Measurements from ENCODE around the gene PACRG.

The PACRG gene

DNA sequence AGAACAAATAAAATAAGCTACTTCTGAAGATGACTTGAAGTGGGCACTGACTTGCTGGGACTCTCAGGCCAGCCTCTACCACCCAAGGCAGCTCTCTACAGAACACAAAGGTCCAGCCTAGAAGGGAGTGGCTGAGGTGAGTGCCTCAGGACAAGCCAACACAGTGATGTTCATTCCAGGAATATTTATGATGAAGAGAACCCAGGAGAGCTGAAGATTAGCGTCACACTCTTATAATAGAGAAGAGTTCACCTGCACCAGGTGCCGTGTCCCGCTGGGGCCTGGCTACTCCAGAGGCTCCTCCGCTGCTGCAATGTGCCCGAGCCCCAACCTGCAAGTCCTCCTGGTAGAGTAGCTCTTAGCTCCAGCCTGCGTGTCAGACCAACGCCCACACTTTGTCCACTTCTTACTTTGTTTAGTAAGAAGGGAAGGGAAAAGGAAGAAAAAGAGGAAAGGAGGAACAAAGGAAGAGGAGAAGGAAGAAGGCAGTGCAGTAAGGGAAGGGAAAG lies 504.3 kb downstream of the PACRG start:
- DNase-seq (ENCODE audit: low read depth in 1 of 2, low spot score in 1 of 2), result no peak

DNA sequence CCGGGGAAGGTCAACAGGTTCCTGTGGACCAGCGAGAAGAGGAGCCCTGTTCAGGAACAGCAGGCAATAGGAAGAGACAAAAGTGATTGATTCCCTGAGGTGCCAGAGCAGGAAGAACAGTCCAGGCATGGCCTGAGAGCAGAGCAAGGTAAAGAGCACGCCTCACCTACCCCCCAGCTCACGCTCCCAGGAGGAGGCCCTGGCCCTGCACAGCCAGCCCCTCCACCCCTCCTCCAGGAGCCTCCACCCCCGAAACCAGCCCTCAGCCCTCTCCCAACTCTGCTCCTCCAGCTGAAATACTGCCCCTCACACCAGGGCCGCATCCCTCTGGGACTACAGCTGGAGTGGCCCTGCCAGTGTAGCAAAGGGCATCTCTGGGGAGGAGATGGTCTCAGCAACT lies 504.9 kb downstream of the PACRG start:
- DNase-seq (ENCODE audit: low read depth in 1 of 2, low spot score in 1 of 2), result no peak

DNA sequence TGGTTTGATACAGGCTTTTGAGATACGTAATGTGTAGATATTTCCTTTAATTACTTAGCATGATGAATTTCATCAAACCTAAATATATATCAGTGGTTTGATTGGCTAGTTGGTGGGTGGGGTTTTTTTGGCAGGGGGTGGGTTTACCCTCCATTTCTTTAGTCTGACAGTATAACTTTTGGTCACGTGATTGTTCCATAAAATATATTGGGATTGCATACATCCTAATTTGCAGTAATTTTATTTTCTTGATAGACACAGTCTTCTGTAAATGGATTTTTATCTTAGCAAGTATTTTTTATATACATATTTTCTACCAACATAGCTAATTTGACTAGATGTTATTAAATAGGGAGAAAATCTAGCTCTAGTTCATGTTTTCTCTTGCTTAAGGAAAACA lies 509.3 kb downstream of the PACRG start:
- DNase-seq (ENCODE audit: low read depth in 1 of 2, low spot score in 1 of 2), result no peak

DNA sequence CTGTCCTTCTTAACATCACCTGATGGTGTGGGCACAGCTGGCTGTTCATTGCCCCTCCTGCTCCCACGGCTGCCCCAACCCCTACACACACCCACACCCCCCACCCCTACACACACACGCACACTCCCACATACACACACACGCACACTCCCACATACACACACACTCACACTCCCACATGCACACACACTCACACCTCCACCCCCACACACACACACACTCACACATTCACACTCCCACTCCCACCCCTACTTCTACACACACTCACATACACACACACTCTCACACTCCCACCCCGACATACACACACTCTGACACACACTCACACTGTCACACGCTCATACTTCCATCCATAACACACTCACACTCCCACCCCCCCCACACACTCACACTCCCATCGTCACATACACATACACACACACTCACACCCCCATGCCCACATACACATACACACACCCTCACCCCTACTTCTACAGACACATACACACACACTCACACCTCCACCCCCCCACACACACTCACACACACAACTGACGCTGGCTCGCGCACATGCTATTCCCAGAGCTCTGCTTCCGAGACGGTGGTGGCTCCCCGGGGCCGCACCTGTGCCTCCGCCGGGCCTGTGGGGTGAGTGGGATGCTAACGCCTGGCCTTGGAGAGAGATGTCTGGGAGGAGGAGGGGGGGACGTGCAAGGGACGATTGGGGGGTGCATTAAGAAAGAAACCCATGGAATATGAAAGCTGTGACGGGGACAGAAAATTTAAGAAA lies 512.0 kb downstream of the PACRG start:
- DNase-seq (ENCODE audit: low read depth in 1 of 2, low spot score in 1 of 2), result no peak

DNA sequence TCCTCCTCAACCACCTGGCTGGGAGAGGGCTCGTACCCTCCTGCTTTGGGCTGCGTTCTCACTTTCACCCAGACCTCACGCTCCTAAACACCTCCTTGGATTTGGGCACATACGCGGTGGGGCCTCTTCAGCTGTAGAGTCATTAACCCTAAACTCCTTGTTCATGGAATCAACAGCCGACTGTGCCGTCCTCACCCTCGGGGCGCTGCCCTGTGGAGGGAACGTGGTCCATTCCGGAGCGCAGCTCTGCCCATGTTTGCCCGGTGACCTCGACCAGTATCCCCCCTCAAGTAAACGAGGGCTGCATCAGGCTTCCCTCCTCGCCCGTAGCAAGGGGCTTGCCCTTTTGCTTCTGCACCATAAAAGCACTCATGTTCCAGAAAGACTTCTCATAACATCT lies 512.8 kb downstream of the PACRG start:
- DNase-seq (ENCODE audit: low read depth in 1 of 2, low spot score in 1 of 2), result no peak

DNA sequence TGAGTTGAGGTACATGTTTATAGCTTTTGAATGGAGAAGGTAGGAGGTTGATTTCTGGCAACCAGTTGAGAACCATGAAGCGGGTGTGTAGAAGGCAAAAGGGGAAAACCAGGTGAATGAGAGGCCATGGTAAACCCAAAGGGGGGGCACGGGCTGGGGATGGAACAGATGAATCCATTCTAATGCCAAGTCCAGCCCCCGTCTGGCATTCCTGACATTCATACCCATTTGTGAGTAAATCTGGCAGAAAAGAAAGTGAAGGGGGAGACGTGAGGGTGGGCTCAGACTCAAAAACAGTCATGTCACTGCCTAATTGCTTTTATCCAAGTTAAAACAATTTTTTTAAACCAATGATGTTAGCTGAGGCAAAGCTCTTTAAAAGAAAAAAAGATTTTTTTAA lies 513.9 kb downstream of the PACRG start:
- DNase-seq (ENCODE audit: low read depth in 1 of 2, low spot score in 1 of 2), result no peak

DNA sequence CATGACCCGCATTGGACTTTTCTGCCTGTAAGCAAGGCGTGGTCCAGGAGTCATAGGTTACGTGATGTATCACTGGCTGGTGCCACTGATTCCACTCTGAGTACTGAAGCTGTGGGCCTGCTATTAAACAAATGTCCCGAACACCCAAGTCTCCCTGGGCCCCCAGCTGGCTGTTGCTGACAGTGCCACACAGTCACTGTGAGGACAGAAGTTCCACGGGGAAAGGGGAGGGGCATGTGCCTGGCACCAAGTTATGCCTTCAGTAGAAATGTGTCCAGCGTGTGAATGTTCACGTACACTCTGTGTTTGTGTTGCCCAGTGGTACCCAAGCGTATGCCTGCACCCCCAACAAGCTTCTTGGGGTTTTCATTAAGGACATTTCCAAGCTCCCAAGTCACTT lies 515.3 kb downstream of the PACRG start:
- no peak for DNase-seq (ENCODE audit: low read depth in 1 of 2, low spot score in 1 of 2)

DNA sequence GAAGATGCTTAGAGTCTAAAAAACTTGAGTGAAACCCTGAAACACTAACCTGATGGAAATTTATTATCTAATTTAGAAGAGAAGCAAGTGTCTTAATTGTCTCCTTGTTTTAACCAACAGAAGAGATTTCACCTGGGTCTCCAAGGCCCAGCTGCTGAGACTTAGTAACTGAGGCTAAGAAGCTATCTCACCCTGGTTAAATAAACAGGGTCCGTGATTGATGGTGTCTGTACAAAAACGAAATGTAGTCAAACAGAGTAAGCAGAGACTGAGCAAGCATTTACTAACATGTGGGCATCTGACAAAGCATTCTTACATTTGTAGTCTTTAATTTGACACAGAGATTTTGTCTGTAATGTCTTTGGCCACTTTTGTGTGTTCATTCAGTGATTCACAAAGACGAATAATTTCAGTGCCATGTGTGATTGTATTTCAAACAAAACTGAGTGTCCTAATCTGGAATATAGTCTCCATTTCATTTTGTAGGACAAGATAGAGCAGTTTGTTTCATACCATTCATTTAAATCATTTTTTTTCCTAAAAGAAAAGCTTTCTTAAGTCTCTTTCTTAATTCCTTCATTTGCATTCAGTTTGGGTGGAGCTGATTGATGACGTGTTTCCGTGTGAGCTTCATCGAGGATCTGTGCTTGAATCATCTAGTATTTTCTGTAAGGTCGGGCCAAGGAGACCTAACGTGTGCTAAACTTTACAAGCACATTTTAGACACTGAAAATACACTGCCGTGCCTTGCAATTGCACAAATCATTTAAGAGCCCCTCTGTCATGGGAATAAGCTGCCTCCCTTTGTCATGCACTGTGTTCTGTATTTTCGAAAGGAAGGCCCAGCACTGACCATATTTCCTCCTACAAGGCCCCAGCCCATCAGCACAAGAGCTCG lies 516.2 kb downstream of the PACRG start:
- DNase-seq (ENCODE audit: low read depth in 1 of 2, low spot score in 1 of 2), result no peak

DNA sequence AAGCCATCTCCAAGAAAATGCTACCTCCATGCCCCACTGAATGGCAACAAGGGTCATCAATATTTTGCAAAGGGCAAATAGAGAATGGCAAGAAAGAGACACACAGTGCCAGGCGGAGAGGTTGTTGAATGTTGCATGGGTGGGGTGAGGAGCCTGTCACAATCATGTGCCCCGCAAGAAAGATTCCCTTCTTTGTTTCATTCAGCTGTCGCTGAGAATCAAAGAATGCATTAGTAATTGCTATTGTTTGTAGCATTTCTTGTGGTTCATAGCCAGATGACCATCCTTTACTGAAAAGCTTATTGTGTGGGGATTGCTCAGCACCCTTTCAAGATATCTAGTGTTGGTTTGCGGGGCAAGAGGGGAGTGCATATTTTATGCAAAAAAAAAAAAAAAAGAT lies 520.3 kb downstream of the PACRG start:
- DNase-seq (ENCODE audit: low read depth in 1 of 2, low spot score in 1 of 2), result no peak

DNA sequence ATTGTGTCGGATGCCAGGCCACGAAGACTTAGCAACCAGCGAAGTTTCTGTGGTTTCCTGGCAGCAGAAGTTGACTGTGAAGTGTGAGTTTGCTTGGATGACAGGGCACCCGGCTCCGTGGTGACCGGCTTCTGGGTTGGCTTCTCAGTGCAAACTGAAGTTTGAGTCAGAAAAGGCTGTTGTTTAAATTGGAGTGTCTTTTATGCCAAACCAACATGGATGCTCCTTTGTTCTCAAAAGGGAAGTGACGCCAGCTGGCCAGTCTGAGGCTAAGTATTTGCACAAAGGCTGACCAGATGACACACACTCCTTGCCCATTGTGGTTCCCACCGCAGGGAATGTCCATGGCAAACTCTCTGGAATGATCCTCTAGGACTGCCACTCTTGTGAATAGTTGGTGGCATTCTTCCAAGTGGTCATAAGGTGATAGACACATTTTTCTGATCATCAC lies 521.9 kb downstream of the PACRG start:
- no peak for DNase-seq (ENCODE audit: low read depth in 1 of 2, low spot score in 1 of 2)

DNA sequence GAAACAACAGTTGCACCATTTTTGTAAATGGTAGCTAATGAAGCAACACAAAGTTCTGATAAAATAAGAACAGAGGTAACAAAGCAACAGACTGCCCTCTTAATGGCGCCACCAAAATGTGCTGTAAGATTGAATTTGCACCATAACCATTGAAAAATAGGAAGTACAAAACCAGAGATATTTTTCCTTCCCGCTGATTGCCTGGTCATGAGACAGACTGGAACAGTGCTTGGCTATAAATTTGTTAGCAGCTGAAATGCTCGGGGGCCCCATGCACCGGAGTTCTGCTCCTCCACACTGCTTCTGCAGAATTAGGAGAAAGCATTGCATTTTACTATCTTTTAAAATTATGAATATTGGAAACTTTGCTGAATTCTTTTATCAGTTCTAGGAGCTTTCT lies 522.3 kb downstream of the PACRG start:
- DNase-seq (ENCODE audit: low read depth in 1 of 2, low spot score in 1 of 2), result no peak

DNA sequence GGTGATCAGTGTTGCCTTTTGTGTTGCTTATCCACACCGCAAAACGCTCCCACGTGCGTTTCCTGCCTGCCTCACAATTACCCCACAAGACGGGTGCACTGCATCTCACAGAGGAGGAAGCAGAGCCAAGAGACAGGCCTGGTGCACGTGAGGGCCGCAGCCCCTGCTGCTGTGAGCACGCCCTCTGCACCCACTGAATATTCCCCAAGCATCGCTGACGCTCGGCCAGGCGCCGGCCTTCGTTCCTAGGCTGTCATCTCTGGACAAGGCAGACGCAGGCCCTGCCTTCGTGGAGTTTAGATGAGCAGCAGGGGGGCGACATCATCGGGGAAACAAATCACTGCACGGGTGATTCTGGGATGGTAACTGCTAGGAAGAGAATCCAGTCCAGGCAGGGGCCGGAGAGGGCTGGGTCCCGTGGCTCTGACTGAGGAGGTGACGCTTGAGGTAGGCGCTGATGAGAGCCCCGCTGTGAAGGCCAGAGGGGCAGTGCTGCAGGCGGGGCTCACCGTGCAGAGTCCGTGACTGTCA lies 524.4 kb downstream of the PACRG start:
- no peak for DNase-seq (ENCODE audit: low read depth in 1 of 2, low spot score in 1 of 2)

DNA sequence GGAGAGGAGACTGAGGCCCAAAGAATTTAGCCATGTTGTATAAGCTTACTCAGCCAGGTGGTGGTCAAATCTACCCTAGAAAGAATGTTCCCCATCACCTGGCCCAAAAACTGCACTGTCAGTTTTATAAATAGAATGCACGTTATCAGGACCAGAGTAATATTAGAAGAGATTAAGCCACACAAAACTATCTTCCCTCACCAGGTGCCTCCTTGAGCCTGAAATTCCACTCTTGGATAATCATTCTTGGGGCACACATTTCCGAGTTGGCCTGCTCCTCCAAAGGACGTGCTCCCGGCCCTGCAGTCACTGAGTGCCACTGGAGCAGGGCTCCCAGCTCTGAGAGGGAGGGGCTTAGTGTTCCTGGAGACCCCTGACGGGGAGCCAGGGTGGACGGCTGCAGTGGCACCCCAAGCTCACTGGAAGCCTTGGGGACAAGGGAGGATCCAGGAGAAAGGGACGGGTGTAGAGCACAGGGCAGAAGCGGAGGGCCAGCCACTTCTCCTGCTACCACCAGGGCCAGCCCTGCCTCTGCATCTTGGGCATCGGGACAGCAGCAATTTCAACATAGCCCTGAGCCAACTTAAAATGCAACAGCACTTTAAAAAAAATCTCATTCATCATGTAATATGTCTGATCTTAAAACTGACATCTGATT lies 525.9 kb downstream of the PACRG start:
- no peak for DNase-seq (ENCODE audit: low read depth in 1 of 2, low spot score in 1 of 2)

DNA sequence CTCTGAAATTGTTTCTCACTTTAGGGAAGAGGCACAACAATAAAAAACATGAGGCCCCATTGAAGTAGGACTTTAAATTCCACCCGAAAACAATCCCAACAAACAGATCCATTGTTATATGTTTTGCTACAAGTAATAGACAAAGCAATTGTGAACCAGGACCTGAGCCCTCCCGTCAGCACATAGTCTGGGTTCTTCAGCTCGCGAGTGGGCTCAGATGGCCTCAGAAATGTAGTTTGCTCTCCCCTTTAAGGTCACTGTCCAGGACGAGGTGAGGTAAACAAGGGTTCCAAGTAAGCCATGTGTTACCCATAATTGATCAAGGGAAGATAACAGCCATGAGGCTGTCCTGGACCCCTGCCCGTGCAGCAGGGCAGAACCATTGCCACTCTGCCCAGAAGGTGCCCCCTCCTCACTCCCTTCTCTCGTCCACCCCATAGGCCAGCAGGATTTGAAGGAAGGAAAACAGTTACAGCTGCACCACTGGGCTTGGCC lies 526.6 kb downstream of the PACRG start:
- DNase-seq (ENCODE audit: low read depth in 1 of 2, low spot score in 1 of 2), result no peak

DNA sequence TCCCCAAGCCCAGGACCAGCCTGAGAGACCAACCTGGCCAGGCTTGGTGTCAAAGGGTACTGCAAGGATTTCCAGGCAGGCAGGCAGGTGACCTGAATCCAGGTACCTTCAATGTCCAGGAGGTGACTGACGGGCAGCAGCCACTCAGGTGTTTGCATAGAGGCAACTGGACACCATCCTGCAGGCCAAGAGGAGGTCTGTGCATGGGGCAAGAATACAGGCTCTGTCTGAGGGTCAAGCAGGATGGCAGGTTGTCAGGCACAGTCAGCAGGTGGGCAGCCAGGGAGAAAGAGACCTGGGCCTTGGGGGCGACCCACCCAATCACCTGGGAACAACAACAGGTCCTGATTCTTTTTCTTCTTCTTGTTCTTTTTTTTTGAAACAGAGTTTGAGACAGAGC lies 527.5 kb downstream of the PACRG start:
- DNase-seq (ENCODE audit: low read depth in 1 of 2, low spot score in 1 of 2), result no peak

DNA sequence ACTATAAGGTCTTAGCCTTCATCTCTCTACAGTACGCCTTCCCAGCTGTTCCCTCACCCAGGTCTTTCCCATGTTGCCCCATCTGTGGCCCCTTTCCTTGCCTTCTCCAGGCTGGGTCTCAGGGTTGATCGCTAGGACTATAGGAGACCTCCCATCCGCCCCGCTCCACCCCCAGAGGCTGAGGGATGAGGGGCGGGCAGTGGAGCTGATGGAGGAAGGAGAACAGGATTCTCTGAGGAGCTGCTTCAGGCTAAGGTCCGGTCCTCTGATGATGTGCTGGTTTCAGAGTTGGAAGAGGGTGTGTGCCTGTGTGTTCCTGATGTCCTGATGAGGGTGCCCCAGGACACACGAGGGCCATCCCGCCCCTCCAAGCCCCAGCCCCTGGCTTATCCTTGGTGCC lies 531.9 kb downstream of the PACRG start:
- no peak for DNase-seq (ENCODE audit: low read depth in 1 of 2, low spot score in 1 of 2)

DNA sequence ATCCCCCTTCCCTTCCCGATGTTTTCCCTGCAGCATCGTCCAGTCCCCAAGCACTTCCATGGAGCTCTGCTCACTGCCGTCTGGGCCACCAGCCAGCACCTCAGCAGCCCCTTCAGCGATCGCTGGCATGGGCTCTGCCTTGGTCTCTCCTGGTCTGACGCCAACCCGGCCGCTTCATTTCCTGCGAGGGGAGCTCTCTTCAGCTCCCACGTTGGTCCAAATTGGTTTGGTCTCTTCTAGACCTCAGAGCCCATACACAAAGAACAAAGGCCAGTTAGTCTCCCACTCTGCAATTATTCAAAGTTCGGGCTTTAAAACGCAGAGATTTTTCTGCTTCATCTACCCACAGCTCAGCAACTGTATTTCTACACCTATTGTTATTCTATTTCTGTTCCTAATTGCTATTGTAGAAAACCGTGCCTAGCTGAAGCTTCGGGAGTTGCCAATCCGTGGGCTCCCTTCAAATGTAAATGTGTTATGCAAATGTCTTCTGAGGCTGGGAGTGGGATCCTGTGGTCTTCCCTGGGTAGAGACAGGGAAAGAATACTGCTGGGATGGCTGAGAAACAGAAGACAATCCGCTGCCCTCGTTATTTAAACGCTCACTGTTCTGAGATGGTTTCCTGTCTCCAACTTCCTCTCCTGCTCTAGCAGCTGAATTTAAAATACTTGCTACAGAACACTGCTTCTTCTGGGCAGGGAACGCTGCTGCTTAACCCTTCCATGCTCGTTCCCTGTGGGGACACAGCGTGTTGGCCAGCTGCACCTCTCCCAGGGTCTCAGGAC lies 532.5 kb downstream of the PACRG start:
- no peak for DNase-seq (ENCODE audit: low read depth in 1 of 2, low spot score in 1 of 2)

DNA sequence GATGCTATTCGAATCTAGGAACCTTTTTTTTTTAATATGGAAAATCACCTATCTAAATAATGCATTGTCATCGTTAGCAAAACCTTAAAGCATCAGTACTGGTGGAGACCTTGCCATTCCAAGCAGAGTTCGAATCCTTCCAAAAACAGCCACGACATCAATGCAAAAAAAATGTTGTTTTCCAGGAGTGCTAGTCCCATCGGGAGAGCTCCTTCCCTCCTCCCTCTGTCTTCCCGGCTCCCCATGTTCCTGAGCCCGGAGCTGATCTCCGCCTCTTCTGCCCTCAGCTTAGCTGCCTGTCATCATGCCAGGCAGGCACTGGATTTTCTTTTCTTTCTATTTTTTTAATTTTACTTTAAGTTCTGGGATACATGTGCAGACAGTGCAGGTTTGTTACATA lies 533.1 kb downstream of the PACRG start:
- no peak for DNase-seq (ENCODE audit: low read depth in 1 of 2, low spot score in 1 of 2)

DNA sequence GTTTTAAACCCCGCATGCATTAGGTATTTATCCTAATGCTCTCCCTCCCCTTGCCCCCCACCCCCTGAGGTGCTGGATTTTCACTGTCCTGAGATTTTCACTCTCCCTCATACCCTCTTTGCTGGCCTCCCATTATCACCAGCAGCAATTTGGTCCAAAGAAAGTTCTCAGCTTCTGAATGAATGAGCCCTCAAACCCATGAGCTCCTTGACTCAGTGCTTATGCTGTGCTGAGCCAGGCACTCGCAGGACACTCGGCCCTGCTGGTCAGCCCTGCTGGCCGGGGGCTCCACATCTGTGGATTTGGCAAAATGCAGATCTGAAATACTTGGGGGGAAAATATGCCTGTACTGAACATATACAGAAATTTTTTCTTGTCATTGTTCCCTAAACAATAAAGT lies 533.6 kb downstream of the PACRG start:
- no peak for DNase-seq (ENCODE audit: low read depth in 1 of 2, low spot score in 1 of 2)

DNA sequence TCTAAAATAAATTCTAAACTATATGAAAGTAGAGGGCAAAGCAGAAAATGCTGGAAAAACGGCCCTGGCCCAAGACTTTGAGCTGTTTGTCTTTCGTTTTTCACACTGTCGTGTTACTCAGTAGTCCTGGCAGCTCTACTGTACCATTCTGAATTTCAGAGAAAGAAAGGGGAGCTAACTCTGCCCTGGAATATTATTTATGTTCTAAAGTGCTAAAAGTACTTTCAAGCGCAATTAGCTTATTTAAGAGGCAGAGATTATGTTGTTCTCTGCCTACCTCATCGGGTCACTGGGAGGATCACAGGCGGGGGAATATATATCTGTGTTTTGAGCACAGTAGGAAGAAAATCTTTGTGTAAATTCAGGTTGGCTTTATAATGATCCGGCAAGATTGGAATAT lies 534.3 kb downstream of the PACRG start:
- DNase-seq (ENCODE audit: low read depth in 1 of 2, low spot score in 1 of 2), result no peak

DNA sequence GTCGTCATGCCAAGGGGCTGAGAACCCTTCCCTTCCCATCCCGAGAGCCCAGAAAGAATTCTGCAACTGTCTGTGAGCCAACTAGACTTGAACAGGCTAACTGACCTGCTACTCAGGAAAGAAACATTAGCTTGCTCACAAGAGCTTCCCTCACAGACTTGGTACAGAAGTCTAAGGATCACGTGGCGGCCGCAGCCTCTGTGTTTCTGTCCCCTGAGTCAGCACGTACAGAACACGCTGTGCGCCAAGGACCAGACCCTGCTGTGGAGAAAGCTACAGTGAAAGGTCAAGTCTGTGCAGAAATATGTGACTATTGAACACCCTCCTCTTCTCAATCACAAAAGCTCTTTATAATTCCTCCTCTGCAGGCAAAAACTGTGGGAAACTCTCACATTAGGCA lies 535.4 kb downstream of the PACRG start:
- no peak for DNase-seq (ENCODE audit: low read depth in 1 of 2, low spot score in 1 of 2)

All from stimulated activated CD4-positive, alpha-beta T cell treated with anti-CD3 and anti-CD28 coated beads, Interleukin-15, amount 100 ng/mL, for 1 hour (primary cell).